SH-SY5Y (cell line): Measurements from ENCODE around the gene FRMD4A.

ENCODE experiments used
- GATA2 ChIP-seq: IDR thresholded peaks from 2 replicates; pipeline ENCODE4 v1.6.1; 2011; ENCODE audit warnings: mild to moderate bottlenecking, low read depth, low read length
- GATA3 ChIP-seq: IDR thresholded peaks from 2 replicates; pipeline ENCODE4 v1.6.1; 2011; ENCODE audit warnings: low read depth, mild to moderate bottlenecking, low read length, moderate library complexity

- TF ChIP-seq GATA2 (no peak), GATA3 (no peak)
Measured at GRCh38 chr10:14370894-14371293, 40.2 kb upstream of the FRMD4A start.
